Kidney (tissue), 14 donors: Measurements from ENCODE around the gene C10orf67. TPM values are rescaled to one million over a fixed set of nuclear protein-coding genes. Genes with fewer than 3 reads are reported as not detected.

Source experiments
- DNase-seq, 5 donors: peaks; one replicate each; pipeline ENCODE4 v3.0.0-alpha.2; 2013 to 2020
- FAIRE-seq: peaks from 2 replicates; lab custom pipeline; 2012; peaks lifted over from hg19 to GRCh38; lab: Jason Lieb, UNC
- H3K27ac ChIP-seq, 2 donors: one replicate each; pipeline ENCODE4 v1.7.0; 2013; ENCODE audit warnings: low read depth in 2 of 2, low read length in 2 of 2, inconsistent platforms in 1 of 2
- H3K27me3 ChIP-seq: one replicate; pipeline ENCODE4 v1.7.1; 2013; ENCODE audit warnings: low read length, inconsistent platforms; ENCODE audit not compliant: control insufficient read depth, insufficient read depth
- H3K36me3 ChIP-seq, 3 donors: one replicate each; pipeline versions ENCODE4 v1.7.0 to v1.7.1; 2013; ENCODE audit warnings: low read length in 3 of 3, control low read depth in 1 of 3, inconsistent platforms in 1 of 3; ENCODE audit not compliant: insufficient read depth in 3 of 3, control insufficient read depth in 2 of 3
- H3K4me1 ChIP-seq, 3 donors: one replicate each; pipeline versions ENCODE4 v1.7.0 to v1.7.1; 2013; ENCODE audit warnings: low read length in 3 of 3, inconsistent platforms in 1 of 3, low read depth in 1 of 3; ENCODE audit not compliant: control insufficient read depth in 2 of 3, insufficient read depth in 2 of 3
- H3K4me3 ChIP-seq, 3 donors: one replicate each; pipeline versions ENCODE4 v1.7.0 to v1.8.1; 2013; ENCODE audit warnings: low read length in 3 of 3, control low read depth in 1 of 3, inconsistent platforms in 1 of 3
- H3K9ac ChIP-seq, 3 donors: one replicate each; pipeline versions ENCODE4 v1.7.0 to v1.7.1; 2013; ENCODE audit warnings: low read length in 3 of 3, control low read depth in 1 of 3, inconsistent platforms in 1 of 3
- H3K9me3 ChIP-seq, 3 donors: one replicate each; pipeline versions ENCODE4 v1.7.0 to v1.7.1; 2013; ENCODE audit warnings: low read length in 3 of 3, control low read depth in 1 of 3, inconsistent platforms in 1 of 3; ENCODE audit not compliant: control insufficient read depth in 2 of 3, insufficient read depth in 1 of 3
- intact Hi-C: fragments of 100-400 bp; cut with DNase I; formaldehyde crosslinking; loops from one replicate; pipeline ENCODE4 v1.11.1; 2022
- polyA plus RNA-seq: library from polyadenylated mRNA; stranded (reverse); fragments of 350-450 nt; fragmentation: Illumina TruSeq; extraction: RNeasy Lipid Tissue Mini Kit (QIAGEN cat#74804); gene quantifications from one replicate; pipeline ENCODE4 v1.2.3, GENCODE V29; 2014; ENCODE audit warnings: low read depth, low replicate concordance; ENCODE audit not compliant: insufficient read depth
- total RNA-seq: library from RNA; stranded (reverse); fragmentation: NEBNext Ultra II Directional; extraction: Animal tissue kit (Norgen Biotek cat#: 25700); gene quantifications from one replicate; pipeline ENCODE4 v1.2.1, GENCODE V29; 2021
- TF ChIP-seq, protein P1 (sequence below): IDR thresholded peaks from 3 replicates; pipeline ENCODE4 v1.5.1; 2012; ENCODE audit warnings: mild to moderate bottlenecking, moderate library complexity, borderline replicate concordance; ENCODE audit not compliant: insufficient read depth; ENCODE audit errors: extremely low read depth
- donor health status: control.
- donor health status: control.
- donor health status: control.
- donor health status: control.
- donor health status: control.
- donor health status: DM: yes; HTN: yes; CAD: no.
- donor health status: Normal renal cell carcinoma (clear cell type).

C10orf67 gene
- total and polyA plus RNA-seq, 2 donors from 2014 or later: 1.1 to 1.6 TPM

DNA sequence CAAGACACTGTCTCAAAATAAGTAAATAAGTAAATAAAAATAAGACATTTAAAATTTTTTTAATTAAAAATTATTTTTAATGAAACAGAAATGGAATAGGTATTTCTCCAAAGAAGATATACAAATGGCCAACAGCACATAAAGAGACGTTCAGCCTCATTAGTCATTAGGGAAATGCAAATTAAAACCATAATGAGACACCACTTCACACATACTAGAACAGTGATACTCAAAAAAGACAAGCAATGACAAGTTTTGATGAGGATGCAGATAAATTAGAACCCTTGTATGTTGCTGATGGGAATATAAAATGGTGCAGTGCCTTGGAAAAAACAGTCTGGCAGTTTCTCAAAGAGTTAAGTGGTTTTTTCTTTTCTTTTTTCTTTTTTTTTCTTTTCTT, 26.5 kb upstream of the C10orf67 start:
- no peaks in the 10 kb centered on the region for H3K9me3 ChIP-seq
- H3K27ac ChIP-seq: no peak overlapping the region

DNA sequence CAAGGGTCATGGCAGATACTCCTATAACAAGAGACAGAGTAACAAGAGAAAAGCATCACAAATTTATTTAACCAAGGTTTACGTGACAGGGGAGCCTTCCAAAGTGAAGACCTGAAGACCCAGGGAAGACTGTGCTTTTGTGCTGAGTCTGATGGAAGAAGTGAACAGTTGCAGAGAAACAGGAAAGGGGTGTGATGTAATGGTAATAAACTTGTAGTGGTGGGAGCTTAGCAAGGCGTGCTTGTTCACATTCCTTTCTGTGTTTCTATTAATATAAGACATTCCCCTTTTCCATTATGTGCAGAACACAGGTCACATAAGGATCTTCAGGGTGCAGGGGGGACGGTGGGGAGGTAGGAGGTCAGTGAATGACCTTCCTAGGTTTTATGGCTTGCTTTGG, 25.5 kb upstream of the C10orf67 start:
- Histone ChIP-seq H3K36me3 (no peaks in the 10 kb centered on the region), H3K27ac (peak overlapping the region; percentile 82 to 83), H3K9ac (peak overlapping the region in 1 of 3 donors; percentile 35), H3K4me1 (peaks cover 3 to 13% (median 7%) of the 10 kb centered on the region in 3 donors), H3K9me3 (no peaks in the 10 kb centered on the region), H3K27me3 (no peaks in the 10 kb centered on the region), H3K4me3 (no peak overlapping the region)
- intact Hi-C loops: no loop called here
- no peak for FAIRE-seq
- peak in 3 of 5 donors; percentile 28 to 71 (median 67) for DNase-seq
- TF ChIP-seq, protein P1, sequence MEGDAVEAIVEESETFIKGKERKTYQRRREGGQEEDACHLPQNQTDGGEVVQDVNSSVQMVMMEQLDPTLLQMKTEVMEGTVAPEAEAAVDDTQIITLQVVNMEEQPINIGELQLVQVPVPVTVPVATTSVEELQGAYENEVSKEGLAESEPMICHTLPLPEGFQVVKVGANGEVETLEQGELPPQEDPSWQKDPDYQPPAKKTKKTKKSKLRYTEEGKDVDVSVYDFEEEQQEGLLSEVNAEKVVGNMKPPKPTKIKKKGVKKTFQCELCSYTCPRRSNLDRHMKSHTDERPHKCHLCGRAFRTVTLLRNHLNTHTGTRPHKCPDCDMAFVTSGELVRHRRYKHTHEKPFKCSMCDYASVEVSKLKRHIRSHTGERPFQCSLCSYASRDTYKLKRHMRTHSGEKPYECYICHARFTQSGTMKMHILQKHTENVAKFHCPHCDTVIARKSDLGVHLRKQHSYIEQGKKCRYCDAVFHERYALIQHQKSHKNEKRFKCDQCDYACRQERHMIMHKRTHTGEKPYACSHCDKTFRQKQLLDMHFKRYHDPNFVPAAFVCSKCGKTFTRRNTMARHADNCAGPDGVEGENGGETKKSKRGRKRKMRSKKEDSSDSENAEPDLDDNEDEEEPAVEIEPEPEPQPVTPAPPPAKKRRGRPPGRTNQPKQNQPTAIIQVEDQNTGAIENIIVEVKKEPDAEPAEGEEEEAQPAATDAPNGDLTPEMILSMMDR: no peak

More for the DNA sequence above, 26.5 kb upstream of the C10orf67 start:
- no peak for DNase-seq
- H3K27me3 ChIP-seq: no peaks in the 10 kb centered on the region
- H3K4me3 ChIP-seq: no peak overlapping the region
- H3K4me1 ChIP-seq: peaks cover 3 to 13% (median 7%) of the 10 kb centered on the region in 3 donors
- no peaks in the 10 kb centered on the region for H3K36me3 ChIP-seq
- TF ChIP-seq, protein P1: no peak
- FAIRE-seq: no peak
- intact Hi-C loops: no loop called here
- no peak overlapping the region for H3K9ac ChIP-seq

DNA sequence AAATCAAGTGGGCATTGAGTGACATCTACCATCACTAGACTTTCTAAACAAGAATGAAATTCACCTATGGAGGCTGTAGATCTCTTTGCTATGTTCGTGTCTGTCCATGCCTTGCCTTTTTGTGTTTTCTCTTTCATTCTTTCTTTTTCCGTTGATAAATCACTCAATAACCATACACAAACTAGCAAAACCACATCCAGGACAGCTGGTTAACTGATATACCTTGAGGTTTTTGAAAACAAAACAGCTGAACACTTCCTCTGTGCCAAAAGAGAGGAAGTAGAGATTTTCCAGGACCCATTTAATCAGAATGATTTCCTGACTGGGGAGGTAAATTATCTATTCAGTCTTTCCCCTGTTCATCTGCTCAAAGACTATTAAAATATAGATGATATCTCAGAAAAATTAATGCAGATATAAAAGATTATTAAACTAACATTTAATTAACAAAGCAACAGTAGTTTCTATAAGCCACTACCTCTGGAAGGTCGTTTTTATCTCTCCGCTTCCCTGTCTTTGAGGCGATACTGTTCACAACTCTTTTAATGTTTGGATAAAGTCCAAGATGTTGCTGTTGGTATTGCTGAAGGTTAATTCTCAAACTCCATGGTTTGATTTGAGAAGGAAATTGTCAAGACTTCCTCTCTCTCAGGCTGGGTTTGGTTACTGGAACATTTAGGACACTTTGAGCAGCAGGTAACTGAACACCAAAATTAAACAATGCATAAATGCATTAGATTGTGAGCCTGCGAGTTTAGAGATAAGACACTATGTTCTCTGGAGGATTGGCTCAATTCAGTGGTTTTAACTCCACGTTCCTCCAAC, 24.4 kb upstream of the C10orf67 start:
- Histone ChIP-seq H3K4me1 (peaks cover 3 to 13% (median 7%) of the 10 kb centered on the region in 3 donors), H3K36me3 (no peaks in the 10 kb centered on the region), H3K4me3 (no peak overlapping the region), H3K9me3 (no peaks in the 10 kb centered on the region), H3K27me3 (no peaks in the 10 kb centered on the region), H3K27ac (peak overlapping the region; percentile 82 to 83), H3K9ac (no peak overlapping the region)
- intact Hi-C loops: no loop called here
- no peak for DNase-seq
- TF ChIP-seq, protein P1: no peak
- no peak for FAIRE-seq
